Stimulated activated CD8-positive, alpha-beta memory T cell treated with anti-CD3 and anti-CD28 coated beads, Interleukin-4, amount 100 ng/mL, for 24 hours (primary cell): ENCODE measurements around the gene SERPINB5.
A peak's percentile ranks its signal among the peaks of the same experiment; 100 is the strongest.

Source experiments
- DNase-seq: peaks from one replicate; pipeline ENCODE4 v3.0.0-alpha.2; 2020; ENCODE audit warnings: low read depth

SERPINB5 gene

GRCh38 chr18:63470751-63471150 is 6.0 kb upstream of the SERPINB5 start:
- no peak for DNase-seq

GRCh38 chr18:63472380-63472779 is 4.4 kb upstream of the SERPINB5 start:
- no peak for DNase-seq

- DNase-seq: no peak
These were observed 442 bp downstream of the SERPINB5 start for GRCh38 chr18:63477200-63477599.

- no peak for DNase-seq
These were observed 1.2 kb downstream of the SERPINB5 start for GRCh38 chr18:63477968-63478367.

GRCh38 chr18:63479826-63480225 is 3.1 kb downstream of the SERPINB5 start:
- DNase-seq: no peak

GRCh38 chr18:63480476-63480875 is 3.7 kb downstream of the SERPINB5 start:
- DNase-seq: no peak

GRCh38 chr18:63480915-63481314 is 4.2 kb downstream of the SERPINB5 start:
- no peak for DNase-seq

- DNase-seq: no peak
These were observed 10.9 kb downstream of the SERPINB5 start for GRCh38 chr18:63487676-63488075.

GRCh38 chr18:63488160-63488559 is 11.4 kb downstream of the SERPINB5 start:
- no peak for DNase-seq

- DNase-seq: no peak
These were observed 16.1 kb downstream of the SERPINB5 start for GRCh38 chr18:63492851-63493250.

- no peak for DNase-seq
These were observed 18.9 kb downstream of the SERPINB5 start for GRCh38 chr18:63495675-63496074.

- DNase-seq: no peak
These were observed 29.0 kb downstream of the SERPINB5 start for GRCh38 chr18:63505566-63506335.

- DNase-seq: no peak
These were observed 29.5 kb downstream of the SERPINB5 start for GRCh38 chr18:63506336-63506646.

GRCh38 chr18:63508596-63508995 is 31.8 kb downstream of the SERPINB5 start:
- DNase-seq: no peak

GRCh38 chr18:63511285-63511684 is 34.5 kb downstream of the SERPINB5 start:
- DNase-seq: no peak

- DNase-seq: no peak
These were observed 37.6 kb downstream of the SERPINB5 start for GRCh38 chr18:63514326-63514725.

- no peak for DNase-seq
These were observed 38.3 kb downstream of the SERPINB5 start for GRCh38 chr18:63514888-63515678.

- DNase-seq: no peak
These were observed 39.0 kb downstream of the SERPINB5 start for GRCh38 chr18:63515801-63516200.

GRCh38 chr18:63518178-63519012 is 41.6 kb downstream of the SERPINB5 start:
- peak; percentile 19 for DNase-seq

- DNase-seq: no peak
These were observed 43.4 kb downstream of the SERPINB5 start for GRCh38 chr18:63520053-63520685.

GRCh38 chr18:63523660-63524059 is 46.9 kb downstream of the SERPINB5 start:
- DNase-seq: no peak

GRCh38 chr18:63527251-63527650 is 50.5 kb downstream of the SERPINB5 start:
- no peak for DNase-seq
